Measurements from ENCODE around the gene TMEM213.

TMEM213 gene

GRCh38 chr7:138865843-138866242 lies 68.0 kb downstream of the TMEM213 start:
- TF ChIP-seq CTCF (conservative IDR thresholded peaks at IDR 0.05; ENCODE audit: low read depth, low read length): peak; percentile 60
- DNase-seq (ENCODE audit: low read depth): no peak
- H3K4me3 ChIP-seq (ENCODE audit: low read length): no peak overlapping the region

GRCh38 chr7:138866353-138866752 lies 68.6 kb downstream of the TMEM213 start:
- TF ChIP-seq CTCF (conservative IDR thresholded peaks at IDR 0.05; ENCODE audit: low read depth, low read length): no peak
- no peak for DNase-seq (ENCODE audit: low read depth)
- no peak overlapping the region for H3K4me3 ChIP-seq (ENCODE audit: low read length)

GRCh38 chr7:138867744-138868143 lies 70.0 kb downstream of the TMEM213 start:
- no peak for TF ChIP-seq CTCF (conservative IDR thresholded peaks at IDR 0.05; ENCODE audit: low read depth, low read length)
- no peak for DNase-seq (ENCODE audit: low read depth)
- no peak overlapping the region for H3K4me3 ChIP-seq (ENCODE audit: low read length)

- no peak overlapping the region for H3K4me3 ChIP-seq (ENCODE audit: low read length)
- DNase-seq (ENCODE audit: low read depth): no peak
- no peak for TF ChIP-seq CTCF (conservative IDR thresholded peaks at IDR 0.05; ENCODE audit: low read depth, low read length)
Observed at GRCh38 chr7:138868711-138869110, 70.9 kb downstream of the TMEM213 start.

- no peak for TF ChIP-seq CTCF (conservative IDR thresholded peaks at IDR 0.05; ENCODE audit: low read depth, low read length)
- no peak for DNase-seq (ENCODE audit: low read depth)
- H3K4me3 ChIP-seq (ENCODE audit: low read length): no peak overlapping the region
Observed at GRCh38 chr7:138869353-138869752, 71.6 kb downstream of the TMEM213 start.

GRCh38 chr7:138871065-138871813 lies 73.4 kb downstream of the TMEM213 start:
- DNase-seq (ENCODE audit: low read depth): no peak
- no peak overlapping the region for H3K4me3 ChIP-seq (ENCODE audit: low read length)
- no peak for TF ChIP-seq CTCF (conservative IDR thresholded peaks at IDR 0.05; ENCODE audit: low read depth, low read length)

GRCh38 chr7:138871814-138872090 lies 74.0 kb downstream of the TMEM213 start:
- no peak overlapping the region for H3K4me3 ChIP-seq (ENCODE audit: low read length)
- TF ChIP-seq CTCF (conservative IDR thresholded peaks at IDR 0.05; ENCODE audit: low read depth, low read length): no peak
- DNase-seq (ENCODE audit: low read depth): no peak

Data from retinal pigment epithelial cell (primary cell).